HG02840 (cell line): Measurements from ENCODE around the gene GPR183.

ENCODE experiments used
- ATAC-seq: cut with Tn5 transposase; IDR thresholded peaks from one replicate; pipeline ENCODE4 v1.9.1; 2021; ENCODE audit warnings: mild to moderate bottlenecking, moderate library complexity, moderate number of reproducible peaks; ENCODE audit not compliant: unreplicated experiment, low FRiP score

GPR183 gene, protein sequence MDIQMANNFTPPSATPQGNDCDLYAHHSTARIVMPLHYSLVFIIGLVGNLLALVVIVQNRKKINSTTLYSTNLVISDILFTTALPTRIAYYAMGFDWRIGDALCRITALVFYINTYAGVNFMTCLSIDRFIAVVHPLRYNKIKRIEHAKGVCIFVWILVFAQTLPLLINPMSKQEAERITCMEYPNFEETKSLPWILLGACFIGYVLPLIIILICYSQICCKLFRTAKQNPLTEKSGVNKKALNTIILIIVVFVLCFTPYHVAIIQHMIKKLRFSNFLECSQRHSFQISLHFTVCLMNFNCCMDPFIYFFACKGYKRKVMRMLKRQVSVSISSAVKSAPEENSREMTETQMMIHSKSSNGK

DNA sequence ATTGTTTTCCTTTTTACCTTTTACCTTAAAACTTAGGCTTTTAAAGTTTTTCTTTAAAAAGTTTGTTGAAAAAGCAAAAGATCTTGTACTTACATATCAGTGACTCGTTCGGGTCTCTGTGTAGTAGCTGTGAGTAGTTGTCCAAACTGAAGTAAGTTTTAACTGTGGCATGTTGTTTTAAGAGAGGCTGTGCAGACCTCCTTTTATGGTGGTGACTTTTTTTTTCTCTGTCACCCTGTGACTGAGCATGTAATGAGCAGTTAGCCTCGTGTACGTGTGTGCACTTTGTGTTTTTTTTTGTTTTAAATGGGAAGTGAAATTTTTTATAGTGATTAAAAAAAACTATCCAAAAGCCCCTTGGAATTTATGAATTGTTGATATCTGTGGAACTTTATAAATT is at the start of gene GPR183:
Gene GPR183, minus strand, starts transcription at position 153 of the 400 bp plus-strand sequence. CDS start 11,254 bp downstream, outside the sequence.
- ATAC-seq = peak; percentile 43

GRCh38 chr13:99356262-99357091 is 49.3 kb upstream of the GPR183 start:
- peak; percentile 44 for ATAC-seq

- no peak for ATAC-seq
Measured at GRCh38 chr13:99356012-99356261, 48.7 kb upstream of the GPR183 start.

DNA sequence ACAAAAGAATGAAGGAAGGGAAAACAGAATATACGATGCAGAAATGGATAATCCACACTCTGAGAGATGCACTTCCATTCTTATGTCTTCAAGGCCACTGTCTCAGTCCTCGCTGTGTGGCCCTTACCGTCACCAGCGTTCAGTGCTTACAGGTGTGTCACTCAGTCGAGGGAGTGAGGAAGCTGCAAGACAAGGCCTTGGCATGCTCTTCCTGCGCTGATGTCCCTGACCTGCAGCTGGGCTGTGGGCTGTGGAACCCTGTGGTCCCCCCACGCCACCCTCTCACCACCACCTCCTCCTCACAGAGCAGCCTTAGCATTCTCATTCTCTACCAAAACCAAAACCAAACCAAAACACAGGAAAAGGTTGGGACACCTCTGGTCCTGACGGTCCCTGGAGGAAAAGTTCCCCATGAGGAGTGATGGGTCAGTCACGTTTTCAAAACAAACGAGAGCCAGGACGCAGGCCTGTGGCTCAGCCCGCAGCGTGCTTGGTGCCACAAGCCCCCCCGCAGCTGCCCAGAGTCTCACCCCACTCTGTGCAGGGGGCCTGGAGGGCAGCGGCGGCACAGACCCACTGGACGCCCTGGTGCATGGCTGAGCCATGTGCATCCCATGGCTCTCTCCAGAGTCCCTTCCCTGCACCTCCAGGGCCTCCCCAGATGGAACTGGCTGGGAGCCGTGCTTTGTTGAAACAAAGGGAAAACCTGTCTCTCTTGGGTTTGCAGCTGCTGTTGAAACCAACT is 48.2 kb upstream of the GPR183 start:
- ATAC-seq = no peak

GRCh38 chr13:99354371-99354951 is 47.3 kb upstream of the GPR183 start:
- ATAC-seq = no peak

- ATAC-seq = no peak
Measured at GRCh38 chr13:99353836-99354235, 46.6 kb upstream of the GPR183 start.

DNA sequence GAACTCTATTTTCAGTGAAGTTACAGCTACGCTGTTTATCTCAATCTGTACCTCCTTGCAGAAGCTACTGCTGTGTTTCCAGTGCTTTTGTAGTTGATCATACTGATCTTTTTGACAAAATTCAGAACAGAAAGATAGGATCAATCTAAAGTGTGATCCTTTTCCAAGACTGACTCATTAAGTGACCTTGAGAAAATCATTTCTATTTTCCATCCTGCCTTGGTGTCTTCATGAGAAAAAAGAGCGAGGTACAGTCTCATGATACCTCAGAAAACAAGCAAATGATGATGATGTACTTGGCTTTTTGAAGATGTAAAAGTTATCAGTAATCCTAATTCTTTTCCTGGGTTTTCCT is 46.0 kb upstream of the GPR183 start:
- no peak for ATAC-seq

DNA sequence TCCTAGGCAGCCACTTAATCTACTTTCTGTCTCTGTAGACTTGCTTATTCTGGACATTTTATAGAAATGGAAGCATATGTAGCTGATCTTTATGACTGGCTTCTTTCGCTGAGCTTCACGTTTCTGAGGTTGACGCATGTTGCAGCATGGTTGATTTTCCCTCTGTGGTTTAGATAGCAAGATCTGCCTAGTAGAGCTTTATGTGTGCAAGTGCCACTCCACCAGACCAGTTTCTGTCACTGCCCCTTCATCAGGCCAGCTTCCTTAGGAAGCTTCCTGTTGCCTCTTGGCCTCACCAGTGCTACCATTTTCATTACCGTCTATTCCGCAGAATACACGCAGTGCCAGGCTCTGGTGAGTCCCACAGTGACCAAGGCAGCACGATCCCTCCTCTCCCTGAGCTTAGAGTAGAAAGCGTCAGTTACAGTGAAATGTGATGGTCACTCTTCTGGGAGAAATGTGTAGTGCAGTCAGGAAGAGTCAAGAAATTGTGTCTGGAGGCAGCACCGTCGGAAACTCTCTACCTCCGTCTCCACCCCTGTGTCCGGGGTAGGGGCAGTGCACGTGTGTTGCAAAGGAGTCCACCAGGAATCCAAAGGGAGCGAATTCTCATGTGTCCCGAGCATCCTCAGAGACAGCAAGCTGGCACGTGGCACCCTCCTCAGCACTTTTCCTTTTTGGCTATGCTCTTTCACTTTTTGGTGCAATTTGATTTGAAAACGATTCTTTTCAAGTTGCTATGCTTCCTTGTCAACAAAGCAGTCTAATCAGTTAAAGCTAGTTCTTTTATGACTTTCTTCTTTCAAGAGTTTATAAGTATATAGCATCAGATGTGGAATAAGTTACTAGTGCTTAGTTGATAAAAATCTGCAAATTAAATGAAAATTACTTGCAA is 45.4 kb upstream of the GPR183 start:
- ATAC-seq = no peak

DNA sequence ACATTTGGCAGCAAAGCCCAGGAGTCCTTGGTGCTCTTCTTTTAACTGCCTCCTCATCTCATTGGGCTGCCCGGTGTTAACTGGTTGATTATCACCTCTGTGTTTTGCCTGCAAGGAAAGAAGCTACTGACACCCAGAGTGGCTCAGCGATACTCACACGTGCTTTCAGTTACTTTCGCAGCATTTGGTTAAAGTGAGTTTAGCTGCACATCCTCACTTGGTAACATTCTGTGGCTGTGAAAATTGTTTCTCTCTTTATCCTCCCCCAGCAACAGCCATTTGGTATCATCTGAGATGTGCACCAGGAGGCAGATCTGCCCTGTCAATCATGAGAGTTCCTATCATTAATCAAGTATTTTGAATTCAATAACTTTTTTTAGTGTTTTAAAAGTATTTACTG is 44.6 kb upstream of the GPR183 start:
- ATAC-seq = no peak

DNA sequence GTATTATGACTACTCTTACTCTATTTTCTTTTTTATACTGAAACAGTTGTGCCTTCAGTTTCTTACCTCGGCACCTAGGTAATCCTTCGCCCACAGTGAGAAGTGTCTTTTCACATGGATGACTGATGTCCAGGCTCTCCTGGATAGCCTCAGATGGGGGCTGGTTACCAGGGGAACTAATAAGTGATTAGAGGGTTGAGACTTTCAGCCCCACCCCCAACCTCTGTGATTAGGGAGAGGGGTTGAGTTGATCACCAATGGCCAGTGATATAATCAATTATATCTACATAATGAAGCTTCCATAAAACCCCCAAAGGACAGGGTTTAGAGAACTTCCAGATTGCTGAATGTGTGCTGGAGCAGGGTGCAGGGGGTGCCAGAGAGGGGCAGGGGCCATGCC is 43.0 kb upstream of the GPR183 start:
- ATAC-seq = no peak

GRCh38 chr13:99347911-99348451 is 40.8 kb upstream of the GPR183 start:
- ATAC-seq = peak; percentile 61

GRCh38 chr13:99347335-99347878 is 40.2 kb upstream of the GPR183 start:
- ATAC-seq = peak; percentile 8

- ATAC-seq = no peak
Measured at GRCh38 chr13:99346335-99347042, 39.3 kb upstream of the GPR183 start.

DNA sequence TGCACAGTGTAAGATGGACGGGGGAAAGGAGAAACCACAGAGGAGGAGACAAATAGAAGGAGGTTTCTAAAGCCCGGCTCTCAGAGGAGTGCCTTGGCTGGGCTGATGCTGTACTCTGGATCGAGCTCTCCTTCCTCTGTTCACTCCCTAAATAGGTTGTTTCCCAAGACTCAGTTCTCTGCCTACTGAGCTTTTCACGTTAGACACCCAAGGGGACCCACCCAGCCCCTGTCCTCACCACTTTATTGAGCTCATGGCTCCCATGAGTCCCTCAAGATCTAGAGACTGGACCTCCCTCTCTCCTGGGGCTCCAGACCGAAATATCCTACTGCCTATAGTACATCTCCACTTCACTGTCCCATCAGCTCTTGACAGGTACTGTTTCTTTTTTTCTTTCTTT is 38.1 kb upstream of the GPR183 start:
- no peak for ATAC-seq

DNA sequence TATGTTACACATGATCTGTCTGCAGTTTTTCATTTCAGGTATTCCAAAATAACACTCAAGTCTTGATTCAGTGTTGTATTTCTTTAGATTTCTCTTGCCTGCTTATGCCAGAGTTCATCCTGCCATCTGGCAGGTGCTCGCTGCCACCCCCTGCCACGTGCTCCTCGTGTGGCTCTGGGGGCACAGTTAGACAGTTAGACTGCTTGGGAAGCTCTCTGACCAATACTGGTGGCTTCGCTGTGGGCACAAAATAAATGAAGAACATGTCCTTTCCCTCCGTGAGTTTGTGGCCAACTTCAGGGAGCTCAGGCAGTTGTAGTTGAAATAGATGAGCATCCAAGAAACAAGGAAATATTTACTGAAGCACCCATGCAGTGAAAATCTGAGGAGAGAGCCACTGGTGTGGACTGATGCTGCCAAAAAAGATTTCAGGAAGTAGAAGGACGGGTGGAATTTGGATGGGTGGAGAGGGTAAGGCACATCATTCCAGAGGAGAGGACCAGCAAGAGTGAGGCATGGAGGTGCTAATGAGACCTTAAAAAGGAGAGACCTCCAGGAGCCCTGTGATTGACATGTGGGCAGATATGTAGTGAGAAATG is 37.5 kb upstream of the GPR183 start:
- ATAC-seq = no peak

- no peak for ATAC-seq
Measured at GRCh38 chr13:99342723-99343315, 35.6 kb upstream of the GPR183 start.

GRCh38 chr13:99341969-99342722 is 34.9 kb upstream of the GPR183 start:
- no peak for ATAC-seq
